Stimulated activated naive CD4-positive, alpha-beta T cell treated with Interleukin-2 at 50 U/mL for 16 hours (primary cell): ENCODE measurements around the gene HOXB1.
A peak's percentile ranks its signal among the peaks of the same experiment; 100 is the strongest.
"Not testable (repeated sequence)": the region's sequence is repeated elsewhere in the genome, so short reads cannot be mapped to it uniquely, and the experiment has no call there.

Source experiments
- DNase-seq: peaks from one replicate; lab custom pipeline; 2025; lab: John Stamatoyannopoulos, UW

Gene HOXB1

DNA sequence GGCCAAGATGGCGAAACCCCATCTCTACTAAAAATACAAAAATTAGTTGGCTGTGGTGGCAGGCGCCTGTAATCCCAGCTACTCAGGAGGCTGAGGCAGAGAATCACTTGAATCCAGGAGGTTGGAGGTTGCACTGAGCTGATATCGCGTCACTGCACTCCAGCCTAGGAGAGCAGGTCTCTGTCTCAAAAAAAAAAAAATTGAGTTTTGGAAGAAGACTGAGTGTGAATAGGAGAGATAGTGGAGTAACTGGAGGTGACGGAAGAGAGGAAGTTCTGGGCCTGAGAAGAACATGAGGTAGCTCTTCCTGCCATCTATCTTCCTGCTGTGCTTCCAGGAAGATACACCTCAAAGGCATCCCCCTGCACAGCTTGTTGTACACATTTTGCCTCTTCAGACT, 11.4 kb downstream of the HOXB1 start:
- DNase-seq: no peak

DNA sequence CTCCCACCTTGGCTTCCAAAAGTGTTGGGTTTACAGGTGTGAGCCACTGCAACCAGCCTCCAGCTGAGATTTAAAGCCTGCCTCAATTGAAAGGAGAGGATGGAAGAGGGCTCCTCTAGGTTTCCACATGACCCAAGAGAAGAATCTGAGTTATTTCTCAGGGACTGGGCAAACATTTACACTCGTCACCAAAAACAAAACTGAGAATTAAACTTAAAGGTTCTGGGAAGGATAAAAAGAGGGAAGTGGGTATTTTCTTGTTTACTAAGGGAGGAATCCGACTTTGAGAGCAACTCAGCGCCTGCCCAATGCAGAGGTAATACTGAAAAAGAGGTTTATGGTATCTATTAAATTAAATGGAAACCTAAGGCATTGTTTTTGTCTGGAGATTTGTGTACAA, 13.3 kb downstream of the HOXB1 start:
- no peak for DNase-seq

DNA sequence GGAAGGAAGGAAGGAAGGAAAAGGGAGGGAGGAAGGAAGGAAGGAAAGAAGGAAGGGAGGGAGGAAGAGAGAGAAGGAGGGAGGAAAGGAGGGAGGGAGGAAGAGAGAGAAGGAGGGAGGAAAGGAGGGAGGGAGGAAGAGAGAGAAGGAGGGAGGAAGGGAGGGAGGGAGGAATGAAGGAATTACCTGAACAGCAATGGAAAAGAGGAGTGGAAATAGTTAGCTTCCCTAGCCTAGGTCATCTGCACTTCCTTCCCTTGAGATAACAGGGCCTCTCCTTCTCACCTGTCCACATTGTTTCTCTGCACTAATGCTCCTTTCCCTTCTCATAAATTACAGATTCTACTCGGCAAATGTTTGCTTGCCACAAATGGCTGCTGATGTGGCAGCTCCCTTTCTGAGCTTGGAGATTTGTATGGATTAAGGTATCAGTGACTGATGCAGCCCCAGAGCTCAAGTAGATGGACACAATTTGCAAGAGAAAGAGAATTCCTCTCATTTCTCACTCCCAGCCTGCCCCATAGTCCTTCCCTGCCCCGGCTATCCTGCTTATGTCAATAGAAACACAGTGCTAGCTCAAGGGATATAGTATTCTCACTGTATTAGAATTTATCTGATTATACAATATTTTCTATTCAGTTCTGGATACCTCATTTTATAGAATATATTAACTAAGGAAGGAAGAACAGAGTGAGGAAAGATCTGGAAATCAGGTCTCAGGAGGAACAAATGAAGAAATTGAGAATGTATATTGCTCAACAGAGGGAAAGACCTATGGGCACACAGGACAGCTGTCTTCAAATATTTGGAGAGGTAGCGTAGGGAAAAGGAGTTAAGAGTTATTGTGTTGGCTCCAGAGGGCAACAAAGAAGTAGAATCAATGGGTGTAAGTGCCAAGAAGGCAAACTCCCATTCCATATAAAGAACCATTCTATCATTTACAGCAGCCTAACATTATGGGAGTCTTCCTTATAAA, 14.6 kb downstream of the HOXB1 start:
- no peak for DNase-seq

DNA sequence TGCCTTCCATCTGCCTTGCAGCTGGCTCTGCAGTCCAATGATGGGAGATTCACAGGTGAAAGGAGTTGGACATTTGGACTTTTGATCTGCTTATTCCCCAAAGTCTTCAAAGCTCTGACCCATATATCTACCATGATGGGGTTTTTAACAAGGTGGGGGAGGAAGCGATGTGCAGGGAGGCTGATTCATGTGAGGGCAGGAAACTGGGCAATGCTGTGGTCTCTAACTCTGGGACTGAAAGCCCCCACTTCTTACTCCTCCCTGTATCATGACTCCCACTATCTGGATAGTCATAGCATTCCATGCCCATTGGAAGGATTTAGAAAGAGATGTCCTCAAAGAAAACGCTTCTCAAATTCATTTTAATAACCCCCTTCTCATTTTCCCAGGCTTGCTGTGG, 16.3 kb downstream of the HOXB1 start:
- DNase-seq: no peak

DNA sequence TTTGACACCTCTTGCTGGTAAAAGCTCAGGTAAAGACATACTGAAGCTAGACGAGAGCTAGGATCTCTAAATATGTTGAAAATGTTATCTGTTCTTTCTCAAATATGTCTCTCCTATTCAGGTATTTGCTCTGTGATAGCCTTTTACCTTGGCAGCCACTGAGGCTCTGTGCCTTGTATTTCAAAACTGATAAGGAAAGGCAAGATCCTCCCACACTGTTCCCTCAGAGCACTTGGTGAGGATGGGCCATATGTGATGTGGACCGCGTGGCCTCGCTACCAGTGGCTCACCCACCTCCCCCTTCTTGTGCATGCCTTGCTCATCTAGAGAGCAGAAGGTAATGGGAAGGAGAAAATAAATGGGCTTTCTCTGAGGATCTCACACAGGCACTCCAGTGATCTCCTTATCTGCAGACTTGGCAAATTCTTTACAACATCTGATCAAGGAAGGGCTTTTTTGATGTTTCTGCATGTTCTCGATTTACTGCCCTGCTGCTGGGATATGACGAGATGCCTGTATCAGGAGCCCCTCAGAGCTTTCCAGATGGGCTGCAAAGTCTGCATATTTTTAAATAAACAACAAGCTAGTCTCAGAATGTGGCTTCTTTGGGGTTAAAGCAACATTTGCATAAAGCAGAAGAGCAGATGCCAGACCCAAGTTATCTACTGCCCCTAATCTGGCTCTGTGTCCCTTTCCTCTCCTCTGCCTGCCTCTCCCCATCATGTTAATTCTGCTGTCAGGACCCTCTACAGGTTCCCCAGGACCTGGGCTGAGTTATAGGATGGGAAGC, 16.9 kb downstream of the HOXB1 start:
- DNase-seq: no peak

DNA sequence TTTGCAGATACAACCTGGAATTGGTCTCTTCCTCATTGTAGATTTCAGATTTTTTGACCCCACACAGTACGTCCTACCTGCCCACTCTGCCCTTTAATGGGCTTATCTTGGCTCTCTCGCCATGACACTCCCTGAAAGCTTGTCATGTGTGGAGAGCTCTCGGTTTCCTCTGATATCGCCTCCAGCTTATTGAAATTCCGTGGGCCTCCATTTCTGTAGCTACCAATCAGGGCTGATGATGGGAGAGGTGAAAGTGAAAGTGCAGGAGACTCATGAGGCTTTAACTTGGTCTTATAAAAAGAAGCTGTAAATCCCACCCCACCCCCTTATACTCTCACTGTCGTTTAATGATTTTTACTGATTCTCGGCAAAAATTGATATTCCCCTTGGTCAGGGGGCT, 17.7 kb downstream of the HOXB1 start:
- DNase-seq: peak; percentile 6

DNA sequence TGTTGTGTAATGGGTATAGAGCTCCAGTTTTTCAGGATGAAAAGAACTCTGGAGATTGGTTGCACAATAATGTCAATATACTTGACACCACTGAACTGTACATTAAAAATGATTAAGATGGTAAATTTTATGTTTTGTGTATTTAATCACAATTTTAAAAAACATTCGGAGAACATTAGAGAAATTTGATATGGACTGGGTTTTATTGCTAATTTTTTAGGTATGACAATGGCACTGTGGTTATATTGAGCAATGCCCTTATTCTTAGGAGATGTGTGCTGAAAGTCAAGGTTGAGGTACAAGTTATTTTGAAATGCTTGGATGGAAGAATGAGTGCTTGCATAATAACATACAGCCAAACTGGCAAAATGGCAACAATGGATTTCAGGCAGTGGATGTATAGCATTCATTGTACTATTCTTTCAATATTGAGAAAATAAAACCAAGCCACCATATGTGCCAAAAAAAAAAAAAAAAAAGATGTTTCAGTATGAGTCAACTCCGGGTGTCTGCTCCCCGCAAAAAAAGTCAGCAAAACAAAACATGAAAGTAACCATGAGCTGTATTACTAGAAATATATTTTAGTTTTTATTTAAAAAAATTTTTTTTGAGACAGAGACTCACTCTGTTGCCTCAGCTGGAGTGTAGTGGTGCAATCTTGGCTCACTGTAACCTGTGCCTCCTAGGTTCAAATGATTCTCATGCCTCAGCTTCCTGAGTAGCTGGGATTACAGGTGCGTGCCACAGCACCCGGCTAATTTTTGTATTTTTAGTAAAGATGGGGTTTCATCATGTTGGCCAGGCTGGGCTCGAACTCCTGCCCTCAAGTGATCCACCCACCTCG, 19.8 kb downstream of the HOXB1 start:
- peak; percentile 22 for DNase-seq

DNA sequence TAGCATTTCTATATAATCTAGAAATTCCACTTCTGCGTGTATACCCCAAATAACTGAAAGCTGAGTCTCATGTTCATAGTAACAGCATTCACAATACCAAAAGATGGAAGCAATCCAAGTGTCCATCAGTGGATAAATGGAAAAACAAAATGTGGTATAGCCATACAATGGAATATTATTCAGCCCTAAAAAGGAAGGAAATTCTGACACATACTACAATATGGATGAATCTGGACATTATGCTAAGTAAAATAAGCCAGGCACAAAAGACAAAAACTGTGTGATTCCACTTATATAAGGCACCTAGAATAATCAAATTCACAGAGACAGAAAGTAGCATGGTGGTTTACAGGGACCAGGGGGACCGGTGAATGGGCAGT, 20.4 kb downstream of the HOXB1 start:
- DNase-seq: no peak

DNA sequence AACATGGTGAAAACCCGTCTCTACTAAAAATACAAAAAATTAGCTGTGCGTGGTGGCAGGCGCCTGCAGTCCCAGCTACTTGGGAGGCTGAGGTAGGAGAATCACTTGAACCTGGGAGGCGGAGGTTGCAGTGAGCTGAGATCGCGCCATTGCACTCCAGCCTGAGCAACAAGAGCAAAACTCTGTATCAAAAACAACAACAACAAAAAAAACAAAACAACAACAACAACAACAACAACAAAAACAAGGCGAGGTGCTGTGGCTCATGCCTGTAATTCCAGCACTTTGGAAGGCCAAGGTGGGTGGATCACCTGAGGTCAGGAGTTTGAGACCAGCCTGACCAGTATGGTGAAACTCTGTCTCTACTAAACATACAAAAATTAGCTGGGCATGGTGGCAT, 21.1 kb downstream of the HOXB1 start:
- not testable (repeated sequence) for DNase-seq

DNA sequence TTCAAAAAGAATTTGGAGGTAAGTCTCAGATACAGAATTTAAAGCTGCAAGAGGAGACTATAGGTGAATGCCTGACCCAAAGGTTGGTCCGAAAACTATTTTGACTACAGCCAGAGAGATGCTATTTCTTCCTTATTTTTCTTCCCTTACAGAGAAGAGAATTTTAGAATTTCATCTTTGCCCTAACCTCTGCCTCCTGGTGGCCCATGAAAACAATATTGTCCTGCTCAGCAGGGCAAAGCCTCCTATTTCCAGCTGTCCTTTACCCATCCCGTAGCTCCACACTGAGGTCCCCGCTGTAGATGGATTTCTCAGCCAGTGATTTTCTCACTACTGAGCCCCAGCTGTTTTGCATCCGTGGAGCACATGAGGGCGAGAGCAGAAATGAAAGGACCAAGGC, 24.6 kb downstream of the HOXB1 start:
- DNase-seq: no peak

DNA sequence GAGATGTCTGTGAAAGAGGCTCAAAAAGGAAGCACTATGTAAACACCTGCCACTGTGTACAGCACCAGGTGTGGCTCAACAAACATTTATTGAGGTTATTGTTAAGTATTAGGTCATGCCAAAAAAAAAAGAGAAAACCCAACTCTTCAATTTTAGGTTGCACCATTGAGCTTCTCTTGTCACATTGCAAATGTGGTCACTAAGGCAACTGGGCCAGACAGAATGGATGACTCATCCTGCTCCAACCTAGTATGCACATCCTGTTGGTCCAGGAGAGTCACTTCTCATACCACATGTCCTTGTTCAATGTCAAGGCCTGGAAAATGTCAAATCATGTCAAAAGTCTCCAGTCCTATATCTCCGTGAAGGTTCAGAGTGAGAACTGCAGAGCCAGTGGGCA, 25.0 kb downstream of the HOXB1 start:
- peak; percentile 36 for DNase-seq

DNA sequence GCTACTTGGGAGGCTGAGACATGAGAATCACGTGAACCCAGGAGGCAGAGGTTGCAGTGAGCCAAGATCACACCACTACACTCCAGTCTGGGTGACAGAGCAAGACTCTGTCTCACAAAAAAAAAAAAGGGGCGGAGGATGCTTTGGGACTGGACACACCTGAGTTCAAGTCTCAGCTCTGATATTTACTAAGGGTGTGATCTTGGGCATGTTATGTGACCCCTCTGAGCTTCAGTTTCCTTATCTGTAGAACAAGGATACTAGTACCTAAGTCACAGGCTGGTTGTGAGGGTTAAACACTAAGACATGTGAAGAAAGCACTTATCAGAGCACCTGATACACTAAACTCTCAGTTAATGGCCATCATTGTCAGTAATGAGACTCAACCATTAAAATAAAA, 25.9 kb downstream of the HOXB1 start:
- DNase-seq: no peak

DNA sequence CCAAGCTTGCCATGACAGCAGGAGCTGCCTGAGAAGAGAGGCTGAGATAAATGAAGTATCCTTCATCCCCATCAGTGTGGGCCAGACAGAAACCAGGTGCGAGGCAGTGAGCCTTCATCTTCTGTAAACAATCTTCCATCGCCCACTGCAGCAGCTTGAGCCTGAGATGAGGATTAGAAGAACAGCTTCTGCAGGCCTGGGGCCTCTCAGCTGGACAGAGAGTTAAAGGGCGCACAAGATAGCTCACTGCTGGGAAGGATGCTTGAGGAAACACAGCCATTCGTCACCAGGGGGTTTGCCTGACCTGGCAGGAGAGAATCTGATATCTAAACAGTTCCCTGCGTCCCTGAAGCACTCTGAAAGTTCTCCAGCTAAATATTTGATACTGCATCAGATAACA, 27.1 kb downstream of the HOXB1 start:
- no peak for DNase-seq

DNA sequence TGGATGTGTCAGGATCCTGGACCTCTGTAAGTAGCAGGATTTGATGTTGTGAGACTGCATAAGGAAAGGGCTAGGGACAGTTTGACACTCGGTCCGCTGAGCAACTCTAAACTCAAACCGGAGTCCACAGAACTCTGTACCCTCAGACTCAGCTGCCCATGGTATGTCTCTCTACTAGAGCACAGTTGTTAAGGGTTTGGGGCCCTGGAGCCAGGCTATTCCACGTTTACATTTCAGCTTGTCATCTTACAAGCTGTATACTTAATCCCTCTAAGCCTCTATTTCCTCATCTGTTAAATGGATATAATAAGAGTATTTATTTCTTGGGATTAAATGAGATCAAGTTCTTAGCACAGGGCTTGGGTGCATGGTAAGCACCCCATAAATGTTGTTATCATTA, 27.9 kb downstream of the HOXB1 start:
- DNase-seq: no peak

DNA sequence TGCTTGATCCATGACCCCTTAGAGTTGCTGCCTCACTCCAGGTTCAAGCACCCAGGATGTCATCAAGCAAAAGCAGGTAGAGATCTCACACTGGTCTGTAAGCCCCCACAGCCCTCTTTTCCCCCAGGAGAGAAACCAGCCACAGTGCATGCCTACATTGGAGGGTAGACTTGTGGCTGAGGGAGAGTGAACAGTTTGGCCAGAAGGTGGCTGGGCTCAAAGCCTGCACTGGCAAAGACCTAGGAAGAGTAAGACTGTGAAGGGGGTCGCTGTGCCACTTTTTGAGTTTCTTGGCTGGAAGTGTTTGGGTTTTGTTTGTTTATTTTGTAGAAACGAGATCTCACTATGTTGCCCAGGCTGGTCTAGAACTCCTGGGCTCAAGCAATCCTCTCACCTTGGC, 28.5 kb downstream of the HOXB1 start:
- DNase-seq: no peak

DNA sequence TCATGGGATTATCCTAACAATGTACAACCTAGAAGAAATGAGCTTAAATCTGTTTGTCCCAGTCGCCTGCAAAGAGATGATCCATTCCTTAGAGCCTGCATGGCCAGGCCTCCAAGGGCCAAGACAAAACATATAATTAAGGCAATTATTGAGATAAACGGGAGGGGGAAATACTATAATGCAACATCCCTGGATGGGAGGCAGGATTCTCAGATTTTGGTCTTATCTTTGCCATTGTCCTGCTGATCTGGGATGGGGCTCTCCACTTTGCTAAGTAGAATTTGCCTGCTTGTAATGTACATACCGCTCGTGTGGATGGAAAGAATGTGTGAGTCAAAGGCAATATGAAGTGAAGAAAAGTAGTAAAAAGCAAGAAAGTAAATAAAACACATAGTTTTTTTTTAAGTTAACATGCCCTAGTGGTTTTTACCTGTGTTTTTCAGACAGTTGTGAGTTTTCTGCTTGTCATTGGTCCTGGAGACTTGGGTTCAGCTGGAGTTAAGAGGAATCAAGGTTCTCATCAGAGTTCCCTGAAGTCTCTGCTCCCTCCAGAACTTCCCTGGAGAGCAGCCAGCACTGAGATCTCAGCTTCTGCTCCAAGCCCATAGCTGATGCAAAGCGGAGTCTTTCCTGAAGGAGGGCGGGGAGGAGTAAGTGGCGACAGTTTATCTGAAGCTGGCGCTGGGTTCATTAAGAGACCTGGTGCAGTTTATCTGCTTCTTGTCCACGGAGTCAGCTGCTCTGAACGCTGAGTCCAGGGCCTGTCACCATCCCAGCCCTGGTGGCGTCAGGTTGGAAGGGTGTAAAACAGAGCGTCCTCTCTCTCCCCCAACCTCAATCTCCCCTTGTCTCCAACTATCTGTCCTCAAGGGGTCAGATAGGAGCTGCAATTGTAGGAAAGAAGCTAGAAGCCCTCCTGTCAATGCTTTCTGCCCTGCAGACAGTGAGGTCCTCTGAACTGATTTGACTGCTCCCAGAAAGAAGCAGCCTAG, 30.1 kb downstream of the HOXB1 start:
- no peak for DNase-seq

DNA sequence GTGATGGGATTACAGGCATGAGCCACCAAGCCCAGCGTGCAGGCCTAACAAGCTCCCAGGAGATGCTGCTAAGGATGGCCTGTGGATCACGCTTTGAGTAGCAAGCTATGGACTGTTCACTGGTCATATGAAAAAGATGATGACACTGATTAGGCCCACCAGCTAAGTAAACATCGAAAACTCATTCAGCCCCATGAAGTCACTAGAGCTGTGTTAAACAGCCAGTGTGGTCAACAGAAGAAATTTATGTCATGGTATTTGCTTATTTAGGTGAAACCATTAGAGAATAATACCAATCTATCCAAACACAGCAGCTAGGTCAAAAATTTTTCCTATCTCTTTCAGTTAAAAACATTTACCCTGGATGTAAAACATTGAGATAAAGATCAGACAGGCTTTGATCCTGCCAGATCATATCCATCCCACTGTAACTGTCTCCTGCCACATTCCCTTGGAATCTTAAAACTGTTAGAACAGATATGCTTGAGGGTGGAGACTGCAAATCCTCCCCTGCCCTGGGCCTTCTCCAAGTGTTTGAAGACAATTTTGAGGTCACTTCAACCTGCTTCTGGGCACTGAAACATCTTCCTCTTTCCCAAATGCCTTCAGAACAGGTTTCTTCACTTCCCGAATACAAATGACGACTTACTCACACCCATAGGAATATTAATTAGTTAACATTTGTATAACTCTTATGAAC, 30.9 kb downstream of the HOXB1 start:
- no peak for DNase-seq

DNA sequence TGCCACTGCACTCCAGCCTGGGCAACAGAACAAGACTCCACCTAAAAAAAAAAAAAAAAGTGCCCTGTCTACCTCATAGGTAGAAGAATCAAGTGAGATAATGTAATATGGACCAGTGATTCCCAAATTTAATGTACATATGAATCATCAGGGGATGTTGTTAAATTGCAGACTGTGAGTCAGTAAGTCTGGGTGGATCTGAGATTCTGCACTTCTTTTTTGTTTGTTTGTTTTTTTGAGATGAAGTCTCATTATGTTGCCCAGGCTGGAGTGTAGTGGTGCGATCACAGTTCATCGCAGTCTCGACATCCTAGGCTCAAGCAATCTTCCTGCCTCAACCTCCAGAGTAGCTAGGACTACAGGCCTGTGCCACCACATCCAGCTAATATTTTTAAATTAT, 31.6 kb downstream of the HOXB1 start:
- no peak for DNase-seq

DNA sequence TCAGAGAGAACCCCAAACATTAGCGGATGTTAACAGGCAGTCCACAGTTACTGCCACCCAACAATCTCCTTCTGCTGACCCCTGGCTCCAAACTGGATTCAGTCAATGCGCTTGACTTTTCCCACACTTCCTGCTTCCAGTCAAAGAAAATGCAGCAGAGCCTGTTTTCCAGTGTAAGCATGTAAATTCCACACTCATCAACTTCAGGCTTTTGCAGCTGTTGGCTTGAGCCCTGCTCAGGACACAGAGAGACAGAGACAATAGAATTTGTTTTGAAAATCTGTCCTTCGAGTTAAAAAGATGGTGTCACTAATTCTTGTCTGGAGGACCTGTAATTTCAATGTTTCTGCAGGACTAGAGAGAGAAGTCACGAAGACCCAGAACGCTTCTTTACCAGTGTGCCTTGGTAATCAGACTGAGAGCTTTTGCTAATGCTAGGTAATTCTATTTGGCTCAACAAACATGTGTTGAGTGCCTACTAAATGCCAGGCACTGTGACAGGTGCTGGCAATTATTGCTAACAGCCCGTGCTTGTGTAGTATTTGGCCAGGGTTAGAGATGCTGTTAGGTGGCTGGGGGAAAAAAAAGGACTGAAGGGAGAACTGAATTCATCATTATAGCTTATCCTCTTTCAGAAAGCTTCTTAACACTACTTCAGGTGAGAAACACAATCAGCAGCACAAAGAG, 32.5 kb downstream of the HOXB1 start:
- no peak for DNase-seq

DNA sequence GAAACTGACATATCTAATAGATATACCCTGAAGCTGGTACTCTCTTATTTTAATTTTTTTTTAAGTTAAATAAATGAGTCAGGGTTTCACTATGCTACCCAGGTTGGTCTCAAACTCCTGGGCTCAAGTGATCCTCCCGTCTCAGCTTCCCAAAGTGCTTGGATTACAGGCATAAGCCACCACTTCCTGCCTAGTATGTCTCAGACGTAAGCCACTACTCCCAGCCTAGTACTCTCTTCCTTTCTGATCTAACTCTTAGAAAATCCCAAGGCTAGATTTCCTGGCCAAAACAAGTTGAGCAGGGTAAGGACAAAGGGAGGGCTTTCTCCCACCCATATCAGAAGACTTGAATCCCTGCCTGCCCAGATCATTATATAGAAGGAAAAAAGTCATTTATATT, 33.7 kb downstream of the HOXB1 start:
- DNase-seq: no peak
